H1 (cell line): Measurements from ENCODE around the gene TNFRSF6B. TPM values are rescaled to one million over a fixed set of nuclear protein-coding genes. Genes with fewer than 3 reads are reported as not detected.

Experiments
- CTCF ChIA-PET: fragments of 300-600 bp; sonication (Branson Sonifier 250); formaldehyde crosslinking; loops from one replicate; lab custom pipeline; 2021; ENCODE audit not compliant: partially characterized antibody; lab: Charles Lee
- POLR2A ChIA-PET: fragments of 300-600 bp; sonication (Branson Sonifier 250); formaldehyde crosslinking; loops from one replicate; lab custom pipeline; 2021; ENCODE audit warnings: inconsistent platforms; ENCODE audit not compliant: partially characterized antibody; lab: Charles Lee
- DNase-seq, 2 experiments: peaks; one replicate each; pipeline versions ENCODE4 v3.0.0 to v3.0.0-alpha.2; 2010 to 2022; ENCODE audit warnings: low spot score in 2 of 2, low read depth in 1 of 2, mixed read lengths in 1 of 2
- FAIRE-seq: peaks from 2 replicates; lab custom pipeline; 2011; peaks lifted over from hg19 to GRCh38; lab: Jason Lieb, UNC
- H2AFZ ChIP-seq: 2 replicates; pipeline ENCODE4 v1.8.1; 2012; ENCODE audit warnings: low read length, inconsistent platforms
- H2AK5ac ChIP-seq: 2 replicates; pipeline ENCODE4 v1.6.1; 2013; ENCODE audit warnings: low read depth, low read length
- H2BK120ac ChIP-seq: replicated peaks from 2 replicates; pipeline ENCODE3; 2013; ENCODE audit warnings: low read depth, low read length, inconsistent platforms
- H2BK12ac ChIP-seq: 2 replicates; pipeline ENCODE4 v1.6.1; 2013; ENCODE audit warnings: low read depth, low read length
- H2BK15ac ChIP-seq: 2 replicates; pipeline ENCODE4 v1.6.1; 2013; ENCODE audit warnings: low read length
- H2BK20ac ChIP-seq: 2 replicates; pipeline ENCODE4 v1.6.1; 2013; ENCODE audit warnings: low read length
- H2BK5ac ChIP-seq: 2 replicates; pipeline ENCODE4 v1.6.1; 2013; ENCODE audit warnings: low read depth, low read length
- H3K14ac ChIP-seq: 2 replicates; pipeline ENCODE4 v1.6.1; 2013; ENCODE audit warnings: inconsistent platforms; ENCODE audit not compliant: insufficient read length
- H3K18ac ChIP-seq: 2 replicates; pipeline ENCODE4 v1.6.1; 2013; ENCODE audit warnings: low read length; ENCODE audit errors: extremely low read depth
- H3K23ac ChIP-seq: 2 replicates; pipeline ENCODE4 v1.6.1; 2013; ENCODE audit warnings: inconsistent platforms; ENCODE audit not compliant: insufficient read length
- H3K23me2 ChIP-seq: 2 replicates; pipeline ENCODE4 v1.6.1; 2013; ENCODE audit warnings: low read depth, low read length
- H3K27ac ChIP-seq: 2 replicates; pipeline ENCODE4 v1.6.1; 2011; ENCODE audit warnings: low read depth, low read length, inconsistent platforms
- H3K27me3 ChIP-seq, 4 experiments: replicated peaks in 1 of 4; 1 replicate in 1 of 4; 2 replicates in 3 of 4; pipeline versions ENCODE4 v1.6.1 to v1.8.1; 2011 to 2013; ENCODE audit warnings: low read length in 3 of 4, mild to moderate bottlenecking in 3 of 4, inconsistent platforms in 2 of 4, mixed read lengths in 2 of 4, moderate library complexity in 1 of 4; ENCODE audit not compliant: control insufficient read depth in 3 of 4, insufficient read depth in 3 of 4; ENCODE audit errors: extremely low read depth in 1 of 4
- H3K36me3 ChIP-seq, 4 experiments: 2 replicates each; pipeline versions ENCODE4 v1.6.1 to v1.8.1; 2011 to 2013; ENCODE audit warnings: mild to moderate bottlenecking in 4 of 4, low read length in 3 of 4, moderate library complexity in 2 of 4, control low read depth in 1 of 4, inconsistent platforms in 1 of 4; ENCODE audit not compliant: insufficient read depth in 4 of 4, control insufficient read depth in 2 of 4
- H3K4ac ChIP-seq: replicated peaks from 2 replicates; pipeline ENCODE3; 2013; ENCODE audit warnings: low read length, low read depth, mixed read lengths, inconsistent platforms; ENCODE audit not compliant: insufficient read length
- H3K4me1 ChIP-seq, 4 experiments: replicated peaks in 1 of 4; 1 replicate in 1 of 4; 2 replicates in 3 of 4; pipeline versions ENCODE4 v1.6.1 to v1.8.1; 2011 to 2013; ENCODE audit warnings: low read length in 3 of 4, inconsistent platforms in 2 of 4, mixed read lengths in 1 of 4; ENCODE audit not compliant: insufficient read depth in 4 of 4, control insufficient read depth in 3 of 4
- H3K4me2 ChIP-seq, 2 experiments: 2 replicates each; pipeline versions ENCODE4 v1.6.1 to v1.8.1; 2011 to 2013; ENCODE audit warnings: low read depth in 2 of 2, low read length in 2 of 2, control low read depth in 1 of 2, inconsistent platforms in 1 of 2, mild to moderate bottlenecking in 1 of 2; ENCODE audit not compliant: insufficient read depth in 1 of 2
- H3K4me3 ChIP-seq, 4 experiments: fragments of 200-600, 300-600 bp in 1 of 4; sonication (generic), shearing (Covaris generic), sonication (Bioruptor Twin) in 1 of 4; 2 replicates each; pipeline versions ENCODE4 v1.5.1 to v1.8.1; 2011 to 2016; ENCODE audit warnings: low read length in 4 of 4, low read depth in 3 of 4, control low read depth in 2 of 4, inconsistent platforms in 2 of 4, mild to moderate bottlenecking in 2 of 4, mixed read lengths in 1 of 4, moderate library complexity in 1 of 4; ENCODE audit not compliant: insufficient read depth in 2 of 4; ENCODE audit errors: extremely low read depth in 1 of 4
- H3K56ac ChIP-seq: replicated peaks from 2 replicates; pipeline ENCODE3; 2013; ENCODE audit warnings: low read depth, mild to moderate bottlenecking, mixed read lengths, low read length, inconsistent platforms; ENCODE audit not compliant: insufficient read length
- H3K79me1 ChIP-seq: 2 replicates; pipeline ENCODE4 v1.6.1; 2013; ENCODE audit warnings: low read depth, low read length, control low read depth
- H3K79me2 ChIP-seq, 2 experiments: 2 replicates each; pipeline versions ENCODE4 v1.6.1 to v1.8.1; 2012 to 2013; ENCODE audit warnings: low read length in 2 of 2, mild to moderate bottlenecking in 2 of 2, inconsistent platforms in 1 of 2; ENCODE audit not compliant: insufficient read depth in 2 of 2, control insufficient read depth in 1 of 2
- H3K9ac ChIP-seq, 4 experiments: replicated peaks in 1 of 4; 1 replicate in 1 of 4; 2 replicates in 3 of 4; pipeline versions ENCODE4 v1.6.1 to v1.8.1; 2011 to 2013; ENCODE audit warnings: low read depth in 3 of 4, low read length in 3 of 4, control low read depth in 2 of 4, mild to moderate bottlenecking in 2 of 4, moderate library complexity in 2 of 4, inconsistent platforms in 1 of 4; ENCODE audit errors: extremely low read depth in 1 of 4
- H3K9me3 ChIP-seq, 2 experiments: 2 replicates each; pipeline versions ENCODE4 v1.6.1 to v1.8.1; 2012 to 2013; ENCODE audit warnings: mild to moderate bottlenecking in 2 of 2, moderate library complexity in 2 of 2, control low read depth in 1 of 2, inconsistent platforms in 1 of 2, low read depth in 1 of 2, low read length in 1 of 2, mixed read lengths in 1 of 2; ENCODE audit not compliant: insufficient read depth in 2 of 2
- H4K20me1 ChIP-seq, 2 experiments: replicated peaks in 1 of 2; 2 replicates each; pipeline versions ENCODE3 to v1.8.1; 2011 to 2013; ENCODE audit warnings: inconsistent platforms in 2 of 2, low read length in 2 of 2, mild to moderate bottlenecking in 1 of 2; ENCODE audit not compliant: insufficient read depth in 2 of 2, control insufficient read depth in 1 of 2
- H4K5ac ChIP-seq: 2 replicates; pipeline ENCODE4 v1.6.1; 2013; ENCODE audit warnings: low read length, low read depth, mixed read lengths, inconsistent platforms; ENCODE audit not compliant: insufficient read length
- H4K8ac ChIP-seq: 2 replicates; pipeline ENCODE4 v1.8.0; 2013; ENCODE audit warnings: mild to moderate bottlenecking, moderate library complexity, low read length, inconsistent platforms; ENCODE audit not compliant: insufficient read depth; ENCODE audit errors: extremely low read depth
- H4K91ac ChIP-seq: replicated peaks from 2 replicates; pipeline ENCODE3; 2013; ENCODE audit warnings: low read length, mixed read lengths, inconsistent platforms; ENCODE audit not compliant: insufficient read length
- ATF2 ChIP-seq: IDR thresholded peaks from 2 replicates; pipeline ENCODE4 v1.6.1; 2012; ENCODE audit warnings: low read length, inconsistent platforms
- CTBP2 ChIP-seq: IDR thresholded peaks from 2 replicates; pipeline ENCODE4 v1.7.0; 2011; ENCODE audit warnings: borderline replicate concordance, mild to moderate bottlenecking, moderate library complexity, mixed read lengths, low read length; ENCODE audit not compliant: insufficient read depth, insufficient read length
- RAD21 ChIP-seq, 2 experiments: IDR thresholded peaks in 1 of 2; conservative IDR thresholded peaks in 1 of 2; 2 replicates each; pipeline ENCODE4 v1.6.1; 2011; ENCODE audit warnings: low read depth in 2 of 2, low read length in 2 of 2, improper control_type of control experiment in 1 of 2, inconsistent platforms in 1 of 2, mild to moderate bottlenecking in 1 of 2, moderate library complexity in 1 of 2
- TAF1 ChIP-seq: IDR thresholded peaks from 2 replicates; pipeline ENCODE4 v1.6.1; 2011; ENCODE audit warnings: mild to moderate bottlenecking, low read depth, low read length
- TAF7 ChIP-seq: optimal IDR thresholded peaks from 2 replicates; pipeline ENCODE3; 2011; ENCODE audit warnings: low read depth, mild to moderate bottlenecking, inconsistent platforms, low read length, moderate library complexity, borderline replicate concordance
- TBP ChIP-seq: IDR thresholded peaks from 2 replicates; pipeline ENCODE4 v1.6.1; 2011; ENCODE audit warnings: low read depth, low read length, improper control_type of control experiment
- TEAD4 ChIP-seq: IDR thresholded peaks from 2 replicates; pipeline ENCODE4 v1.6.1; 2012; ENCODE audit warnings: low read depth, low read length, inconsistent platforms, mixed read lengths
- WGBS, 2 experiments: shearing (Covaris generic) in 1 of 2; methylation state at CpG; one replicate each; pipeline versions ENCODE4 v1.1.6 to v1.1.7; 2013 to 2015; ENCODE audit warnings: low lambda C conversion rate in 2 of 2, mixed read lengths in 2 of 2, inconsistent platforms in 1 of 2, low coverage in 1 of 2, missing lambda C conversion rate in 1 of 2; ENCODE audit not compliant: insufficient replicate concordance in 2 of 2, insufficient coverage in 1 of 2, insufficient read length in 1 of 2; ENCODE audit errors: extremely low coverage in 1 of 2, missing lambda C conversion rate in 1 of 2; 5-methylcytosine and 5-hydroxymethylcytosine counted together
- polyA plus RNA-seq, 7 experiments: library from polyadenylated mRNA; depleted of rRNA in 3 of 7; stranded (reverse) in 5 of 7; unstranded in 2 of 7; fragments of >200 nt in 5 of 7; fragments of 200-250 nt in 2 of 7; gene quantifications; 1 replicate in 5 of 7; 2 replicates in 1 of 7; 4 replicates in 1 of 7; pipeline versions ENCODE4 v1.2.1 to v1.2.3, GENCODE V29; 2011 to 2013; ENCODE audit warnings: missing spikeins in 2 of 7, mixed read lengths in 2 of 7
- total RNA-seq: library from RNA; stranded (reverse); fragmentation: NEBNext Ultra II Directional; extraction: Animal tissue kit (Norgen Biotek cat#: 25700); gene quantifications from 2 replicates; pipeline ENCODE4 v1.2.1, GENCODE V29; 2021

Gene TNFRSF6B
- total and polyA plus RNA-seq, 2 of the 8 experiments (the other 6 are each of a cell fraction or from before 2014, with no cell fraction given): 3.1 TPM; not detected in 1

- H3K4me3 ChIP-seq: peak overlapping the region in 1 of 4 experiments; percentile 83; a peak in 2 of 8 replicates
- peaks cover 13% of the 10 kb centered on the region; the same call in 1 of the 2 replicates for H3K23me2 ChIP-seq
- peak overlapping the region; percentile 2; the same call in 1 of the 2 replicates for H3K18ac ChIP-seq
- no peak overlapping the region for H3K9ac ChIP-seq
- H4K20me1 ChIP-seq: peaks cover 0 to 7% of the 10 kb centered on the region in 2 experiments
- DNase-seq (peak in 1 of 2 experiments; percentile 41), FAIRE-seq (no peak)
- no peak overlapping the region for H3K23ac ChIP-seq
- POLR2A ChIA-PET: interaction anchor here (0.6 to 2.6 kb wide), 8 partner anchors 9 to 214 kb away, joined by 3 to 23 read pairs (median 7); partner anchors contain the start of genes ARFRP1, RTEL1, TPD52L2 and UCKL1
- no peak overlapping the region for H2AK5ac ChIP-seq
- no peak overlapping the region for H3K56ac ChIP-seq
- CTCF ChIA-PET: interaction anchor here (0.6 to 2.2 kb wide), 11 partner anchors 9 to 264 kb away, joined by 3 to 18 read pairs (median 4); no protein-coding TSS in a partner anchor
- H4K91ac ChIP-seq: no peak overlapping the region
- no peak overlapping the region for H3K14ac ChIP-seq
- H2BK120ac ChIP-seq: no peak overlapping the region
- no peak overlapping the region for H2BK20ac ChIP-seq
- H3K4me1 ChIP-seq: peaks cover 0 to 20% (median 11%) of the 10 kb centered on the region in 4 experiments; a peak in 6 of 7 replicates
- H3K36me3 ChIP-seq: peaks cover 0 to 12% (median 6%) of the 10 kb centered on the region in 4 experiments; a peak in 3 of 8 replicates
- H2BK12ac ChIP-seq: no peak overlapping the region
- H3K4me2 ChIP-seq: peak overlapping the region; percentile 70 to 75; a peak in 2 of 4 replicates
- no peaks in the 10 kb centered on the region for H3K9me3 ChIP-seq
- no peaks in the 10 kb centered on the region for H3K79me2 ChIP-seq
- H4K5ac ChIP-seq: no peak overlapping the region
- H4K8ac ChIP-seq: no peak overlapping the region; the same call in 1 of the 2 replicates
- H3K79me1 ChIP-seq: no peaks in the 10 kb centered on the region
- no peak overlapping the region for H2BK15ac ChIP-seq
- WGBS, 2 experiments: 83% methylated on average over 17 of the region's 30 CpGs; no CpG with 5 or more reads in 1 of the 2 experiments
- peaks cover 0 to 12% (median 8%) of the 10 kb centered on the region in 4 experiments; a peak in 4 of 7 replicates for H3K27me3 ChIP-seq
- H3K4ac ChIP-seq: no peak overlapping the region
- no peak overlapping the region for H3K27ac ChIP-seq
- H2BK5ac ChIP-seq: peak overlapping the region; percentile 78
- no peak overlapping the region for H2AFZ ChIP-seq
- TF ChIP-seq ATF2 (no peak), CTBP2 (no peak), TEAD4 (no peak), TAF1 (no peak), RAD21 (IDR thresholded peaks at IDR 0.05 in 1 of 2, conservative IDR thresholded peaks at IDR 0.05 in 1 of 2; ENCODE audit: low read depth in 2 of 2, low read length in 2 of 2) (no peak), TAF7 (no peak), TBP (no peak)
These were observed 45.4 kb downstream of the TNFRSF6B start for GRCh38 chr20:63741676-63742380.
